Adrenal gland (tissue), 12 donors: Measurements from ENCODE around the gene JOSD1. TPM values are rescaled to one million over a fixed set of nuclear protein-coding genes. Genes with fewer than 3 reads are reported as not detected.
A peak's percentile ranks its signal among the peaks of the same experiment; 100 is the strongest.

Experiments
- DNase-seq, 7 donors: peaks; one replicate each; pipeline ENCODE4 v3.0.0-alpha.2; 2019 to 2020
- H3K27ac ChIP-seq, 5 donors: fragments of 200-600 bp; sonication (generic) in 4 of 5; 1 replicate in 3 of 5; 2 replicates in 2 of 5; pipeline versions ENCODE4 v1.5.1 to v1.8.0; 2016 to 2020; ENCODE audit warnings: mild to moderate bottlenecking in 1 of 5
- H3K27me3 ChIP-seq: fragments of 200-600 bp; 2 replicates; pipeline ENCODE4 v1.8.0; 2021
- H3K36me3 ChIP-seq, 2 donors: fragments of 200-600 bp; replicated peaks in 1 of 2; 1 replicate in 1 of 2; 2 replicates in 1 of 2; pipeline versions ENCODE4 v1.5.1 to v1.8.0; 2018 to 2022
- H3K4me1 ChIP-seq, 2 donors: fragments of 200-600 bp; replicated peaks in 1 of 2; 1 replicate in 1 of 2; 2 replicates in 1 of 2; pipeline versions ENCODE4 v1.5.1 to v1.8.0; 2018 to 2021
- H3K4me3 ChIP-seq, 4 donors: fragments of 200-600 bp; sonication (generic) in 3 of 4; one replicate each; pipeline ENCODE4 v1.5.1; 2016 to 2018
- H3K9me3 ChIP-seq, 3 donors: fragments of 200-600 bp; sonication (generic) in 1 of 3; replicated peaks in 1 of 3; 1 replicate in 2 of 3; 2 replicates in 1 of 3; pipeline versions ENCODE4 v1.5.1 to v1.8.0; 2016 to 2021
- CTCF ChIP-seq, 6 experiments: fragments of 450-650 bp in 4 of 6; fragments of 200-600 bp in 2 of 6; sonication (generic) in 1 of 6; IDR thresholded peaks; 1 replicate in 5 of 6; 2 replicates in 1 of 6; pipeline versions ENCODE4 v1.5.1 to v1.8.0; 2016 to 2021; ENCODE audit warnings: antibody characterized with exemption in 6 of 6, mild to moderate bottlenecking in 2 of 6, moderate library complexity in 1 of 6
- POLR2A ChIP-seq, 2 donors: fragments of 450-650 bp; IDR thresholded peaks; one replicate each; pipeline ENCODE4 v1.6.1; 2017; ENCODE audit warnings: antibody characterized with exemption in 2 of 2, mild to moderate bottlenecking in 2 of 2, moderate library complexity in 1 of 2
- WGBS, 4 donors: extraction: QIAGEN DNeasy Blood & Tissue Kit in 2 of 4; methylation state at CpG; one replicate each; pipeline versions ENCODE4 v1.1.5 to v1.1.7; 2013 to 2017; 5-methylcytosine and 5-hydroxymethylcytosine counted together
- intact Hi-C, 2 donors: fragments of 100-400 bp; cut with DNase I; formaldehyde crosslinking; loops; one replicate each; pipeline versions ENCODE4 v1.14.1 to v1.15.0; 2022 to 2023
- polyA plus RNA-seq, 3 donors: library from polyadenylated mRNA; stranded (reverse); fragments of 200-250 nt in 2 of 3; fragments of 350-450 nt in 1 of 3; fragmentation: Illumina TruSeq in 1 of 3; extraction: RNeasy Lipid Tissue Mini Kit (QIAGEN cat#74804) in 1 of 3; gene quantifications; one replicate each; pipeline ENCODE4 v1.2.3, GENCODE V29; 2013 to 2014
- total RNA-seq, 9 donors: library from RNA; depleted of rRNA in 4 of 9; stranded (reverse); fragments of >200 nt in 4 of 9; fragments of 120-200 nt in 1 of 9; fragmentation: NEBNext Ultra II Directional in 1 of 9; extraction: Animal tissue kit (Norgen Biotek cat#: 25700) in 1 of 9; gene quantifications; one replicate each; pipeline versions ENCODE4 v1.1.0 to v1.2.4, GENCODE V29; 2013 to 2023
- donor health status: healthy with polysubstance abuse.
- donor health status: Bipolar disorder and iron deficiency.
- donor health status: DM: yes; HTN: yes; CAD: no.
- donor health status: DM: no; HTN: no; CAD: no.
- donor health status: DM: no; HTN: no; CAD: no.
- donor health status: DM: yes; HTN: yes; CAD: no.

The JOSD1 gene
- total and polyA plus RNA-seq, 12 donors, result 14.3 to 93.4 (median 42.4) TPM

- peaks cover 0 to 100% of the 10 kb centered on the region in 2 donors for H3K36me3 ChIP-seq
- TF ChIP-seq POLR2A (IDR thresholded peaks at IDR 0.05) (no peak), CTCF (IDR thresholded peaks at IDR 0.05) (no peak)
- no peak overlapping the region for H3K4me3 ChIP-seq
- no peaks in the 10 kb centered on the region for H3K9me3 ChIP-seq
- 85 to 94% (median 92%) methylated on average over 10 to 14 of the region's 14 CpGs for WGBS, 4 donors
- intact Hi-C loops, result no loop called here
- no peaks in the 10 kb centered on the region for H3K27me3 ChIP-seq
- no peak for DNase-seq
- H3K27ac ChIP-seq, result peak overlapping the region in 1 of 5 donors; percentile 13
- no peaks in the 10 kb centered on the region for H3K4me1 ChIP-seq
These were observed 45.1 kb upstream of the JOSD1 start for GRCh38 chr22:38745676-38746460.

- Histone ChIP-seq H3K4me3 (no peak overlapping the region), H3K36me3 (peaks cover 0 to 100% of the 10 kb centered on the region in 2 donors), H3K9me3 (no peaks in the 10 kb centered on the region), H3K4me1 (no peaks in the 10 kb centered on the region), H3K27me3 (no peaks in the 10 kb centered on the region), H3K27ac (peak overlapping the region in 1 of 5 donors; percentile 40)
- intact Hi-C loops, result no loop called here
- peak in 3 of 7 donors; percentile 53 to 71 (median 62) for DNase-seq
- TF ChIP-seq CTCF (IDR thresholded peaks at IDR 0.05), result no peak
- TF ChIP-seq POLR2A (IDR thresholded peaks at IDR 0.05), result no peak
- 43 to 53% (median 51%) methylated on average over 4 to 6 of the region's 6 CpGs for WGBS, 4 donors
These were observed 44.2 kb upstream of the JOSD1 start for GRCh38 chr22:38744981-38745380.

- TF ChIP-seq POLR2A (IDR thresholded peaks at IDR 0.05), result no peak
- TF ChIP-seq CTCF (IDR thresholded peaks at IDR 0.05), result no peak
- Histone ChIP-seq H3K27ac (no peak overlapping the region), H3K36me3 (peaks cover 0 to 100% of the 10 kb centered on the region in 2 donors), H3K27me3 (no peaks in the 10 kb centered on the region), H3K4me3 (no peak overlapping the region), H3K9me3 (no peaks in the 10 kb centered on the region), H3K4me1 (no peaks in the 10 kb centered on the region)
- intact Hi-C loops, result no loop called here
- no peak for DNase-seq
- 92 to 95% (median 92%) methylated on average over 20 to 25 of the region's 25 CpGs for WGBS, 4 donors
These were observed 41.6 kb upstream of the JOSD1 start for GRCh38 chr22:38742176-38742942.

- Histone ChIP-seq H3K4me1 (no peaks in the 10 kb centered on the region), H3K9me3 (no peaks in the 10 kb centered on the region), H3K36me3 (peaks cover 0 to 100% of the 10 kb centered on the region in 2 donors), H3K4me3 (no peak overlapping the region), H3K27ac (no peak overlapping the region), H3K27me3 (no peaks in the 10 kb centered on the region)
- intact Hi-C loops, result no loop called here
- no peak for DNase-seq
- 92 to 97% (median 95%) methylated on average over 8 to 10 of the region's 10 CpGs for WGBS, 4 donors
- no peak for TF ChIP-seq POLR2A (IDR thresholded peaks at IDR 0.05)
- TF ChIP-seq CTCF (IDR thresholded peaks at IDR 0.05), result no peak
These were observed 40.8 kb upstream of the JOSD1 start for GRCh38 chr22:38741576-38741975.
